Neuron (in vitro differentiated cells): Measurements from ENCODE around the gene TRPT1.
A peak's percentile ranks its signal among the peaks of the same experiment; 100 is the strongest.

Experiments used
- H2AFZ ChIP-seq: one replicate; pipeline ENCODE4 v1.6.1; 2013; ENCODE audit warnings: low read depth, mild to moderate bottlenecking, inconsistent platforms, low read length, moderate library complexity
- H3K27me3 ChIP-seq: one replicate; pipeline ENCODE4 v1.6.1; 2013; ENCODE audit warnings: low read length; ENCODE audit not compliant: insufficient read depth
- H3K36me3 ChIP-seq: one replicate; pipeline ENCODE4 v1.6.1; 2013; ENCODE audit warnings: low read length; ENCODE audit not compliant: insufficient read depth
- H3K4me1 ChIP-seq: one replicate; pipeline ENCODE4 v1.6.1; 2013; ENCODE audit warnings: low read length; ENCODE audit not compliant: insufficient read depth
- H3K4me3 ChIP-seq: 2 replicates; pipeline ENCODE4 v1.5.1; 2013; ENCODE audit warnings: mild to moderate bottlenecking, low read length, moderate library complexity
- H3K9me3 ChIP-seq: one replicate; pipeline ENCODE4 v1.6.1; 2013; ENCODE audit warnings: low read length

TRPT1 gene

DNA sequence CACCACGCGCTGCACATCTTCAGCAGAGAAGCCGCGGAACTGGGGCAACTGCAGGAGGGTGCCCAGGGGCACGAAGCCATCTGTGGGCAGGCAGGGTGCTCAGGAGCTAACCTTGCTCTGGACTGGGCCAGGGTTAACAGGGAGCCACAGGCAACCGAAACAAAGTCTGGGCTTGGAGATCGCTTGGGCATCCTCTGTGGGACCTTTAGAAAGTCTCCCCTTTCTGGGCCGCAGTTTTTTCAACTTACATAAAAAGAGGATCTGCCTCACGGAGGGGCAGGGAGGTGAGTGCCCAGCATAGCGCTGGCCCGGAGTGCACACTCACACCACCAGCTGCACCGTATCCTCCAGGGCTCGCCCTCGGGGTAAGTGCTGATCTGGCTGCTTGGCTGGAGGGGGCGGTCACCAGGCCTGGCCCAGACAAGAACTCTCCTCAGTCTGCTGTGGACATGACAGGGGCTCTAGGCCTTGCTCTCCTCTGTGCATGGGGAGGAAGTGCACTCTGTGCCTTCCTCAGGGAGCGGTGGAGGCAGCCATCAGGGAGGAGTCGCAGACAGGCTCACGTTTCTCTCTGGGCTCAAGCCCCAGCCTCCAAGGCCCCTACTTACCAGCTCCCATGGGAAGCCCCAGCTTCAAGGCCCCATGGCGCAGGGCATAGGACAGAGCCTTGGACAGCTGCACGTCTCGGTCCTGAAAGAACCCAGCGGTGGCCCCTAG is 937 bp downstream of the TRPT1 start:
- peak overlapping the region; percentile 71 for H3K4me3 ChIP-seq
- peak overlapping the region; percentile 50 for H2AFZ ChIP-seq
- no peaks in the 10 kb centered on the region for H3K27me3 ChIP-seq
- peaks cover 17% of the 10 kb centered on the region for H3K36me3 ChIP-seq
- peaks cover 32% of the 10 kb centered on the region for H3K4me1 ChIP-seq
- no peaks in the 10 kb centered on the region for H3K9me3 ChIP-seq

DNA sequence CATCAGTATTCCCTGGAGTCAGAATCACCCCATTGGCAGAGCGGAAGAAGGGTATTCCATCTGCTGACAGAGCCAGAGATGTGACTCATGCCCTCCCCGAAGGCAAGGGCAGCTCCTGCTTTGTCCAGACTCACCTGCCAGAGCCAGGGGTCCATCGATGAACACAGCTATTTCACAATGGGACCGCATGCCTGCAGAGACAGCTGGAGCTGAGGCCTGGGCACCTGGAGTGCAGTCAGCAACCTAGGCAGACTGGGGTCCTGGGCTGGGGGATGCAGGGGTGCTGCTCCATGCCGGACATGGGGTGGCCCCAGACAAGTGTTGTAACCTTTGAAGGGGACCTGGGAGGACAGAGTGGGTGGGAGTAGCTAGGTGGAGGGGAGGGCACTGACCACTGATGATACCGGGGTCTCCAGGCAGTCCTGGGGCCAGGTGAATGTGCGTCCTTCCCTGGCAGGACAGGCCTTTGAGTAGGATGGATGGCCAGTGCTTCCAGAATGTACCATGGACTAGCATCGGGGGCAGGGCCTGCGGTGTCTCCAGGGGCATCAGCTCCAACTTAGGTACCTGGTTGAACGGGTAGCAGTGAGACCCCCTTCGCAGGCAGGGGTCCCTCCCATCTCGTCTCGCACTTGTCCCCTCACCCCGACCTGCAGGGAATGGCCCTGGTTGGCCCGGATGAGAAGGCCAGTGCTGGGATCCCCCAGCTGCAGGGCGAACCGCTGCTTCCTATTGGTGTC is 1.7 kb downstream of the TRPT1 start:
- Histone ChIP-seq H2AFZ (no peak overlapping the region), H3K27me3 (no peaks in the 10 kb centered on the region), H3K4me1 (peaks cover 25% of the 10 kb centered on the region), H3K4me3 (no peak overlapping the region), H3K36me3 (peaks cover 17% of the 10 kb centered on the region), H3K9me3 (no peaks in the 10 kb centered on the region)

DNA sequence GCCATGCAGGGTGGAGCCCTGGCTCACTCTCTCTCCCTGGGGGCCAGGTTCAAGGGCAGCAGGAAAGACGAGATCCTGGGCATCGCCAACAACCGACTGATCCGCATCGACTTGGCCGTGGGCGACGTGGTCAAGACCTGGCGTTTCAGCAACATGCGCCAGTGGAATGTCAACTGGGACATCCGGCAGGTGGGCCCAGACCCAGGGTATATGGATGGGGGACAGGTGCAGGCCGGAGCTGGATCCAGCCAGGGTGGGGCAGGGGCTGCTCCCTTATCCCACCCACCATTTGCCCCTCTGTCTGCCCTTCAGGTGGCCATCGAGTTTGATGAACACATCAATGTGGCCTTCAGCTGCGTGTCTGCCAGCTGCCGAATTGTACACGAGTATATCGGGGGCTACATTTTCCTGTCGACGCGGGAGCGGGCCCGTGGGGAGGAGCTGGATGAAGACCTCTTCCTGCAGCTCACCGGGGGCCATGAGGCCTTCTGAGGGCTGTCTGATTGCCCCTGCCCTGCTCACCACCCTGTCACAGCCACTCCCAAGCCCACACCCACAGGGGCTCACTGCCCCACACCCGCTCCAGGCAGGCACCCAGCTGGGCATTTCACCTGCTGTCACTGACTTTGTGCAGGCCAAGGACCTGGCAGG is 2.9 kb downstream of the TRPT1 start:
- Histone ChIP-seq H3K27me3 (no peaks in the 10 kb centered on the region), H3K4me3 (no peak overlapping the region), H3K9me3 (no peaks in the 10 kb centered on the region), H3K36me3 (peaks cover 17% of the 10 kb centered on the region), H2AFZ (no peak overlapping the region), H3K4me1 (peaks cover 22% of the 10 kb centered on the region)

- H3K36me3 ChIP-seq: peaks cover 17% of the 10 kb centered on the region
- H3K9me3 ChIP-seq: no peaks in the 10 kb centered on the region
- no peaks in the 10 kb centered on the region for H3K27me3 ChIP-seq
- H3K4me3 ChIP-seq: no peak overlapping the region
- H2AFZ ChIP-seq: no peak overlapping the region
- H3K4me1 ChIP-seq: peaks cover 21% of the 10 kb centered on the region
These were observed 3.4 kb downstream of the TRPT1 start for GRCh38 chr11:64222651-64223000.

DNA sequence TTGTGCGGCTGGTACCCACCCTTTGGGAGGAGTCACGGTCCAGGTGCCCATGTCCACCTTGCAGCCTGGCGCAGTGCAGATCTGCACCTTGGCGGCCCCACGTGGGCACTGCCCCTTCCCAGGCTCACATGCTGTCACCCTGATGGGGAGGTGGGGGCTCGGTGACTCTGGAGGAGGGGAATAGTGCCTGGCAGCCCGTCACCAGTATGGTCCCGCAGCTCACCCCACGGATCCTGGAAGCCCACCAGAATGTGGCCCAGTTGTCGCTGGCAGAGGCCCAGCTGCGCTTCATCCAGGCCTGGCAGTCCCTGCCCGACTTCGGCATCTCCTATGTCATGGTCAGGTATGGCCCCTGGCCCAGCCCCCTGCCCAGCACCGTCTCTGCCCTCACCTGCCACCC is 5.2 kb downstream of the TRPT1 start:
- Histone ChIP-seq H3K4me1 (peaks cover 10% of the 10 kb centered on the region), H3K9me3 (no peaks in the 10 kb centered on the region), H2AFZ (no peak overlapping the region)

DNA sequence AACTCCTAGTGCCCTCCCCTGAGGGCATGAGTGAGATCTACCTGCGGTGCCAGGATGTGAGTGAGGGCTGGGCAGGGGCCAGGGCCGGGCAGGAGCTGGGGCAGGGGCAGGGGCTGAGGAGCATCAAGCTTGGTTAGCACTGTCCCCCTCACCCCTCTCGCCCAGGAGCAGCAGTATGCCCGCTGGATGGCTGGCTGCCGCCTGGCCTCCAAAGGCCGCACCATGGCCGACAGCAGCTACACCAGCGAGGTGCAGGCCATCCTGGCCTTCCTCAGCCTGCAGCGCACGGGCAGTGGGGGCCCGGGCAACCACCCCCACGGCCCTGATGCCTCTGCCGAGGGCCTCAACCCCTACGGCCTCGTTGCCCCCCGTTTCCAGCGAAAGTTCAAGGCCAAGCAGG is 5.7 kb downstream of the TRPT1 start:
- H3K4me1 ChIP-seq: peaks cover 6% of the 10 kb centered on the region
- no peak overlapping the region for H2AFZ ChIP-seq
- no peaks in the 10 kb centered on the region for H3K9me3 ChIP-seq
- H3K36me3 ChIP-seq: peaks cover 17% of the 10 kb centered on the region
- no peaks in the 10 kb centered on the region for H3K27me3 ChIP-seq
- no peak overlapping the region for H3K4me3 ChIP-seq

More for the DNA sequence above, 5.2 kb downstream of the TRPT1 start:
- Histone ChIP-seq H3K36me3 (peaks cover 17% of the 10 kb centered on the region), H3K4me3 (no peak overlapping the region), H3K27me3 (no peaks in the 10 kb centered on the region)

DNA sequence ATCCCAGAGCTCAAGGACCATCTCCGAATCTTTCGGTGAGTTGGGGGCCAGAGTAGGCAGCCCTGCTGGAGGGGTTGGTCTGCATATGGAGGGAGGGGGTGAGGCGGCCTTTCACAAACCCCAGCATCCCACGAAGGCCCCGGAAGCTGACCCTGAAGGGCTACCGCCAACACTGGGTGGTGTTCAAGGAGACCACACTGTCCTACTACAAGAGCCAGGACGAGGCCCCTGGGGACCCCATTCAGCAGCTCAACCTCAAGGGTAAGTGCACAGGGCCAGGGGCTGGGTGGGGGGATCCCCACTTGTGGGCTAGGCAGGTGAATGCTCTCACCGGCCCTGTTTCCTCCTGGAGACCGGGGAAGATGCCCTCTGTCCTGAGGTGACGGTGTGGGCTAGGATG is 6.2 kb downstream of the TRPT1 start:
- no peak overlapping the region for H2AFZ ChIP-seq
- peaks cover under 1% of the 10 kb centered on the region for H3K4me1 ChIP-seq
- no peaks in the 10 kb centered on the region for H3K27me3 ChIP-seq
- no peak overlapping the region for H3K4me3 ChIP-seq
- H3K36me3 ChIP-seq: peaks cover 17% of the 10 kb centered on the region
- no peaks in the 10 kb centered on the region for H3K9me3 ChIP-seq

DNA sequence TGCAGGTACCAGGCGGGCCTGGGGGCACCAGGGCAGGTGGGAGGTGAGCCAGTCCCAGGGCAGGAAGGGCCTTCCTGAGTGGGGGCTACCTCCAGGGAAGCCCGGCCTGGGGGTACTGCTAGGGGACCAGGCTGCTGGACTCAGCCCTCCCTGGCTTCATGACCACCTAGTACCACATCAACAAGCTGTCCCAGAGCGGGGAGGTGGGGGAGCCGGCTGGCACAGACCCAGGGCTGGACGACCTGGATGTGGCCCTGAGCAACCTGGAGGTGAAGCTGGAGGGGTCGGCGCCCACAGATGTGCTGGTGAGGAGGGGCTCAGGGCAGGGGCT is 6.7 kb downstream of the TRPT1 start:
- Histone ChIP-seq H3K4me1 (no peaks in the 10 kb centered on the region), H3K27me3 (no peaks in the 10 kb centered on the region), H3K4me3 (no peak overlapping the region), H2AFZ (no peak overlapping the region), H3K36me3 (peaks cover 13% of the 10 kb centered on the region), H3K9me3 (no peaks in the 10 kb centered on the region)

DNA sequence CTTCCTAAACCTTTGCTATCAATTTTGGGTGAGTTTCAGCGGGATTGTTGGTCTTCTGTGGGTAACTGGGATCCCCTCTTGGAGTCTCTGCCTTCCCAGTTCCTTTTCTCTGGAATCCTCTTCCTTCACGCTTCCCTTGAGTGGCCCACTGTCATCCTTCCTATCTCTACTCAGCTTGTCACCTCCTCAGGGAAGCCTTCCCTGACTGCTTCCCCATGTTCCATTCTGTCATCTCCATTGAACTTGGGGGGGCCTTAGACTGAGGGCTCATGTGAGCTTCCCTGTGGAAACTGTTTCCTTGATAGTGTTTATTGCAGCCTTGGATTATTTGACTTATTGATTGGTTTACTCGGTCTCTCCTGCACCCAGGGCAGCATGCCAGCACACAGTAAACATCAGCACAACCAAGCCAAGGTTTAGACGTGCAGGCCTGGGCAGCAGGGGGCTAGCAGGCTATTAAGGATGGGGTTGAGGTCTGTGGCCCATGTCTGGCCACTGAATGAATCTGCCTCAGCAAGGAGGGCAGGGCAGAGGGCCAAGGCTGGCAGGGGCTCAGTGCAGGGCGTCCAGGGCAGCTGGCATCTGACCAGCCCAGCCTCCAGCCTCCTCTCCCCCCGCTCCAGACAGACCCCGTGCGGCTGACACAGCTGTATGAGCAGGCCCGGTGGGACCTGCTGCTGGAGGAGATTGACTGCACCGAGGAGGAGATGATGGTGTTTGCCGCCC is 7.2 kb downstream of the TRPT1 start:
- no peak overlapping the region for H3K4me3 ChIP-seq
- H3K9me3 ChIP-seq: no peaks in the 10 kb centered on the region
- no peaks in the 10 kb centered on the region for H3K27me3 ChIP-seq
- H3K36me3 ChIP-seq: peaks cover 8% of the 10 kb centered on the region
- H2AFZ ChIP-seq: no peak overlapping the region
- H3K4me1 ChIP-seq: no peaks in the 10 kb centered on the region

- Histone ChIP-seq H2AFZ (no peak overlapping the region), H3K4me3 (no peak overlapping the region), H3K4me1 (no peaks in the 10 kb centered on the region)
These were observed 9.1 kb downstream of the TRPT1 start for GRCh38 chr11:64216879-64217278.

DNA sequence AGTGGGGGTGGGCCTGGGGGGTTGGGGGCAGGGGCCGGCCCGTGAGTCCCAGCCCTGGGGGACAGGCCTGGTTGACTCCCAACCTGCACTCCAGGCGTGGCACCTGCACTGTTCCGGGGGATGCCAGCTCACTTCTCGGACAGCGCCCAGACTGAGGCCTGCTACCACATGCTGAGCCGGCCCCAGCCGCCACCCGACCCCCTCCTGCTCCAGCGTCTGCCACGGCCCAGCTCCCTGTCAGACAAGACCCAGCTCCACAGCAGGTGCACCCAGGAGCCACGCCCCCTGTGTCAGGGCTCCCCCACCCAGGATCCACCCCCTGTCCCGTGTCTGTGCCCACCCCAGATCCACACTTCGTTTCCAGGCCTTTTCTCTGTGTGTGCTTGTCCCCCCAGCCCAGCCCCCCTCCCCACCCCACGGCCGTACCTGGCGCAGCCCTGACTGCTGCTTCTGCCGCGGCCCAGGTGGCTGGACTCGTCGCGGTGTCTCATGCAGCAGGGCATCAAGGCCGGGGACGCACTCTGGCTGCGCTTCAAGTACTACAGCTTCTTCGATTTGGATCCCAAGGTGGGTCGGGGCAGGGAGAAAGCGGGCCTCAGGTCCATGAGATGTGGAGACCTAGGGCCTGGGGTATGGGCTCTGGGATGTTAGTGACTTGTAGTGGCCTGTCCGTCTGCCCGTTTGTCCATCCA is 14.7 kb downstream of the TRPT1 start:
- Histone ChIP-seq H3K4me3 (no peak overlapping the region), H3K9me3 (no peaks in the 10 kb centered on the region), H2AFZ (no peak overlapping the region)

More at GRCh38 chr11:64216879-64217278, 9.1 kb downstream of the TRPT1 start:
- H3K27me3 ChIP-seq: no peaks in the 10 kb centered on the region
- H3K36me3 ChIP-seq: no peaks in the 10 kb centered on the region
- H3K9me3 ChIP-seq: no peaks in the 10 kb centered on the region

DNA sequence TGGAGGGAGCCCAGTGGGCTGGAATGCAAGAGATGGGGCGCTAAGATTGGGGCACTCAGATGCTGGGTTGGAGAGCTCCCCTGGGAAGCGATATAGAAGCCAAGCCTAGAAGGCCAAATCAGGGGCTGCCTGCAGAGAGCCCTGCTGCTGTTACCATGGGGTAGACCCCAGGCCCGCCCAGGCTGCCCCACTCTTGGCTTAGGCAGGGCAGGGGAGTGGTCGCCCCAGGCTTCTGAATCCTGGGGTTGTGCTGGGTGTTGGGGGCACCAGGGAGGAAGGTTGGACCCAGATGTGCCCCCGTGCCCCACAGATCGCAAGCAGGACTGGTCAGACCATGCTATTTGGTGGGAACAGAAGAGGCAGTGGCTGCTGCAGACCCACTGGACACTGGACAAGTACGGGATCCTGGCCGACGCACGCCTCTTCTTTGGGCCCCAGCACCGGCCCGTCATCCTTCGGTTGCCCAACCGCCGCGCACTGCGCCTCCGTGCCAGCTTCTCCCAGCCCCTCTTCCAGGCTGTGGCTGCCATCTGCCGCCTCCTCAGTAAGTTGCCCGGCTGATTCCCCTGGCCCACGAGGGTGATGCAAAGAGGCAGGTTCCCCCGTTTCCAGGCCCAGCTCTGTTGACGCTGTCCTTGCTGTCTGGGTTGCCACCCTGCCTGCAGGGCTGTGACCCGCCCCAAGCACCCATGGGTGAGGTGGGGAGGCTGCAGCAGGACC is 15.5 kb downstream of the TRPT1 start:
- Histone ChIP-seq H3K36me3 (peaks cover 11% of the 10 kb centered on the region), H3K4me3 (no peak overlapping the region), H3K9me3 (no peaks in the 10 kb centered on the region), H2AFZ (no peak overlapping the region), H3K27me3 (no peaks in the 10 kb centered on the region), H3K4me1 (peaks cover 3% of the 10 kb centered on the region)

More for the DNA sequence above, 14.7 kb downstream of the TRPT1 start:
- no peaks in the 10 kb centered on the region for H3K27me3 ChIP-seq
- peaks cover 3% of the 10 kb centered on the region for H3K4me1 ChIP-seq
- H3K36me3 ChIP-seq: peaks cover 2% of the 10 kb centered on the region
